GM21381 (cell line): ENCODE results near the gene NOX3.

Experiments
- ATAC-seq: cut with Tn5 transposase; IDR thresholded peaks from one replicate; pipeline ENCODE4 v1.9.1; 2021; ENCODE audit warnings: mild to moderate bottlenecking, moderate library complexity; ENCODE audit not compliant: unreplicated experiment

NOX3 gene

DNA sequence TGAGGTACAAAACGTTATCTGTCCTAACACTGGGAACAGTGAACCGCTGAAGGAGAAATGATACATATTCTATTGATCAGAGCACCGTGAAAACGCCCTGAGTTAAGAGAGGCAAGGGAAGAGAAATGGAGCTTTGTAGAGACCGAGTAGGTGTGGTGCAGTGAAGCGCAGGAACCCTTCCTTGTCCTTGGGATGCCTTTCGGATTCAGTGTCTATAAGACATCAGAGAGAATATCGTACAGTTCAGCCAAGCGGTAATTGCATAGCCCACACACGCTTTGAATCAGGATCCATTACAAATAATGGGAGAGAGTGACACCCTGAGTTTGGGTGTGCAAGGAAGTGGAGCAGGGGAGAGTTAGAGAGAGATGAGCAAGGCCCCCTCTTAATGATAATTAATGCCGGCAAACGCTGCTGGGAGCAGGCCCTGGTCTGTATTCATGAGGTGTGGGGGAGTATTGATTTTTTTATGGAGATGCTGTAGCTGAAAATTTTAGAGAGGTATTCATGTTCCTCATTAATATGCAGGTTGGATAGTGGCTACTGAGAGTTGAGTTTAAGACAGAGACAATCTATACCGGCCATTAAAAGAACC lies 20.7 kb downstream of the NOX3 start:
- ATAC-seq, result no peak

DNA sequence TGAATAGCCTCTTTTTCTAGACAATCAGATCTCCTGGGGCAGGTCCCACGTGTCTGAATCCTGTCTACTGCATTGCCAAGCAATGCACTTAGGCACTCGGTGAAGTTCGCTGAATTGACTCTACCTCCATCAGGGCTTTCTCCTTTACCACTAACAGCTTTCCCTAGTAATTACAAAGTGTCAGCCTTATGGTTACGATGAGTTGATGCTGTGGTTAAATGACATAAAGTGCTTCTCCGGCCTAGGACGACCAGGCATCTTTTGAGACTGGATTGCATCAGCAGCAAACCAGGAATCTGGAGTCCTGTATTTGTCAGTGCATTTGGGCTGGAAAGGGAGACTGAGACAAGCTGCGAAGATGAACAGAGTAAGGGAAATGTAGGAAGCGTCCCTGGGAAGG lies 21.5 kb downstream of the NOX3 start:
- no peak for ATAC-seq

GRCh38 chr6:155432293-155432692 lies 23.3 kb downstream of the NOX3 start:
- no peak for ATAC-seq

DNA sequence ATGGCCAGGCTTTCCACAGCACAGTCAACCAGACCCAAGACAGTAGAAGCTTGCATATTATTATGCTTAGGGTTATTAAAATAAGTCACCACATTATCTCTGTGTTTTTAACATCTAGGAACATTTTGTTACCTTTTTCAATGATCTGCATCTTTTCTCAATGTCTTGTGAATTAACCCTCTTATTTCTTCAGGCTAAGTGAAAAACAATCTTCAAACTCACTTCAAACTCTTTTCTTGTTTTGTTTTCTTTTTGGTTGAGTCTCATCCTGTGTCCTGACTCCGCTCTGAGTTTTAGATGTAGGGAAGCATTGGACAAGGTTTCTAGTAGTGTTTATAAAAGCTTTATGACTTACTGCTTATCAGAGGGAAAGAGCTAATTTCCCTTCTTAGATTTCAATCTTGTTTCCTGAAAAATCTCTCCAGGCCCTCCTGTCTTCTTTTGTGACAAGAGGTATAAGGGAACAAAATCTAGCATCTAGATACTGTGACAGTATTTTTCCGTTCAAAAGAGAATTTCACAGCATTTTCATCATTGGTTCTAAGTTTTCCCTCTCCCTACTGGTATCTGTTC lies 26.2 kb downstream of the NOX3 start:
- ATAC-seq, result no peak

GRCh38 chr6:155426408-155426945 lies 29.2 kb downstream of the NOX3 start:
- no peak for ATAC-seq

GRCh38 chr6:155424181-155424580 lies 31.5 kb downstream of the NOX3 start:
- ATAC-seq, result no peak

DNA sequence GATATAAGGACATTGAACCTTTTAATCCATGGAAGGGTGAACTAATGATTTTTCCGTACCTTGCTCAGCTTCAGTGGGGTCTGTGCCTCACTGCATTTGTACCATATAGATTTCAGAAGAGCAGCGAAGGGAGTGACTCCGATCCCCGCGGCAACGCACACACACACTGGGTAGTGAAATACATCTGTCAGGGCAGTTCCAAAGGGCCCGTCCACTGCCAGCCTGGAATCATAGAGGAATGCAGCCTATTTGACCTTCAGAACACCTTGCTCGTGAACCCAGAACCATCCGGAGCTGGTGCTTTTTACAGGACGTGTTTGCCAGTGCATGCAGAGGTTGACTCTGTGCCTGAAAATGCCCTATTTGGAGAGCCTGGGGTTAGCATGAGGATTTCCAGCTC lies 33.0 kb downstream of the NOX3 start:
- no peak for ATAC-seq

GRCh38 chr6:155420492-155420891 lies 35.1 kb downstream of the NOX3 start:
- ATAC-seq, result no peak

GRCh38 chr6:155419161-155419560 lies 36.5 kb downstream of the NOX3 start:
- no peak for ATAC-seq

DNA sequence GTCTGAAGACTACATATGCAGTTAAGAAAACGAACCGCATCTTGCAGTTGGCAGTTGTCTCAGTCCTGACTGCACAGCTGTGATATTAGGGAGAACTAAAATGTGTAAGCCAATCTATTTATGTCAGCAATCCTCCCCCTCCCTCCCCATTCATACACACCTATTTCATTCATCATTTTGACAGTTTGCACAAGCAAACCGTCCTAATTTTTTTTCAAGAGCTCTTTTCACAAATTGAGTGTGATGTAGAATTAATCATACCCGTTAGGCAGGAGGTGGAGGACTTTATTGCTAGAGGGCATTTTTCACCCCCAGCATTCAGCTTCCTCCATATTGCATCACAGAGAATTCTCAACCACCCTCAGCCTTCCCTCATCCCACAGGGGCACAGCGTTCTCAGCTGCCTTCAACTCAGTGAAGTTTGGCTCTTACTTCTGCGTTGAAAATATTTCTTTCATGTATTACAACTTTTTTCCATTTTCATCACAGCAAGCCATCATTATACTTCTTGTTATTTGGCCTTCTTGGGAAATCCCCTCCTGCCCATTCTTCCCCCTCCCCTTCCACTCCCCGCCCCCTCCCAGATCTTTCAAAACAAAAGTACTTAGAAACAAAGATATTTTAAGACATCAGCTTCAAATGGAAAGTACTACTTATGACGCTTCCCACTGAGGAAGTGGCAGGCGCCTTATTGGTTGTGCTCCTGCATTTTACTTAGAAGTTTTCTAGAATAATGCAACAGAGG lies 37.5 kb downstream of the NOX3 start:
- peak; percentile 65 for ATAC-seq

DNA sequence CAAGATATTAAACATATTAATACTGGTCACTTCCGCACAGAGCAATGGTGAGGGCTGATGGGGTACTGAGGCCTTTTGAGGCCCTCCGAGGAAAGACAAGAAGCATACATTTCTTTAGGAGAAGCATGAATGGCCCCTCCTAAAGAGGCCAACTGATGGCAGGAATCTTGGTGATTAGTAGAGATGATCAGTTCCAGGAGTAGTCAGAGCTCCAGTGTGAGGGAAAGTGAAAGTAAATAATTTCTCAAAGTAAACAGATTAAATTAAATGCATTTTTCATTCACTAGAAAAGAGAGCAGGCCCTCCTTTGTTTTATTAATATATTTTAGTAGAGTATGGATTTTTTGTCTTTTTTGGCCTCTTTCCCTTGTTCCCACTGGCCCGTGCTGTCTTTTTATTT lies 38.2 kb downstream of the NOX3 start:
- ATAC-seq, result no peak

- ATAC-seq, result no peak
Observed at GRCh38 chr6:155415953-155416352, 39.7 kb downstream of the NOX3 start.

- no peak for ATAC-seq
Observed at GRCh38 chr6:155414049-155414448, 41.6 kb downstream of the NOX3 start.

DNA sequence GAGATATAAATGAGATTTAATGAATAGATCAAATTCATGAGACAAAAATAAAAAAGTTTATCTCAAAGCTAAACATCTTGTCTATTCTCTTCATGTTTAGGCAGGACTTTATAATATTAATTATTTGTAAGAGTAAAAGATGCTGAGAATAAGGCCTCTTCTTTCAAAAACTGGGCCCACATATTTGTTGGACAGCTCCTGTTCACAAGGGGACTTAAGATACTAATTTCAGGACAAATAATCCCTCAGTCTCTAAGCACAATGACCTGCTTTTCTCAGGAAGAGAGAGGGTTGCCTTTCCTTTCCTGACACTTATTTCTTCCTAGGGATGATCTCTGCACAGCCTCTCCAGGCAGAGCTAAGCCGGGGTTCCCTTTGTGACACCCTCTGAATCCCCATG lies 43.3 kb downstream of the NOX3 start:
- no peak for ATAC-seq

GRCh38 chr6:155411154-155412052 lies 44.2 kb downstream of the NOX3 start:
- ATAC-seq, result no peak

- ATAC-seq, result no peak
Observed at GRCh38 chr6:155409391-155409790, 46.2 kb downstream of the NOX3 start.

DNA sequence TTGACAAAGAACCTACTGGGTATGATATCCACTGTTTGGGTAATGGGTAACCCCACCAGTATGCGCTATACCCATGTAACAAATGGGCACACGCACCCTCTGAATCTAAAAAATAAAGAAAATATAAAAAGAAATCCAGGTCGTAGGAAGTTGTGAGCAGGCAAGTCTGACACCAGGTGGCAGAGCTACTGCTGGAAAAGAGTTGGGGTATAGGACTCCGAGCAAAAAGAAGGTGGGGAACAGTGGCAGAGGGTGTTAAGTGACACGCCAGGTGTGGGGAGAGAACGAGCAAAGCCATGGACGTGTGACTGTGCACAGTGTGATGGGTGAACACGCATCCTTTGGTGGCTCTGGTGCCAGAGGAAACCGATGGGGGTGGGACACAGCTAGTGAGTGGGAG lies 46.7 kb downstream of the NOX3 start:
- ATAC-seq, result no peak

DNA sequence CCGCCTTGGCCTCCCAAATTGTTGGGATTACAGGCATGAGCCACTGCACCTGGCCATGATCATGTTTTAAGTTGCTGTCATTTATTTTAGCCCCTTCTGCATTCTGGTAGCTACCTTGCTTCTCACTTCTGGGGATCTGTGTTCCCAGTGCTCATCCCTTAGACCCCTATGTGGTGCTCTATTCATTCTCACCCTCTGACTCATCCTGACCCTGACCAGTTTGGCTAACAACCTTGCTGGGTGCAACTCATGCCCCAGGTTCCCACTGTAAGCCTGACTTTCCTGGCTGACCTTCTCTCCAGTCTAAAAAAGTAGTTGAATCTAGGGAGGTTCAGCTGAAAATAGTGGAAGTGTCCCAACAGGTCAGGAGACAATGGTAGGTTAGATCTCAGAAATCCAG lies 47.4 kb downstream of the NOX3 start:
- ATAC-seq, result no peak

- no peak for ATAC-seq
Observed at GRCh38 chr6:155406801-155407200, 48.8 kb downstream of the NOX3 start.

DNA sequence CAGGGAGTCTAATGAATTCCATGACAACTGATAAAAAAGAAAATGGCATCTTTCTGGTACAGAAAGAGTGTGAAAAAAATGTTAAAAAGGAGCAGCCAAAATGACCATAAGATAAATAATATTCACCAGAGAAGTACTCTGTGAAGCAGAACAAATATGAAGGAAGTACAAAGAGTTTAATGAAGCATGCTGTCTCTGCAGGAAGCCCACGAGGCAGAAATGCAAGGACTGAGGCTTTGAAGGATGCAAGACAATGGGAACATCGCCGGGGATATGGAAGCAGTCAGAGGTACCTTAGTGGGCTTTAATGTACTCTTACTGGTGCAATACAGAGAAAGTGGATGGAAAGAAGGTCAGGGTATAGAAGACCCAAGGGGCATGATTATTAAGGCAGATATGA lies 50.7 kb downstream of the NOX3 start:
- no peak for ATAC-seq

GRCh38 chr6:155402656-155403304 lies 52.9 kb downstream of the NOX3 start:
- ATAC-seq, result no peak
